CD1c-positive myeloid dendritic cell (primary cell): ENCODE data around the gene ADAM30.
A peak's percentile ranks its signal among the peaks of the same experiment; 100 is the strongest.
"Not testable (repeated sequence)": the region's sequence is repeated elsewhere in the genome, so short reads cannot be mapped to it uniquely, and the experiment has no call there.

ENCODE experiments used
- DNase-seq: peaks from one replicate; pipeline ENCODE4 v3.0.0-alpha.2; 2016; ENCODE audit errors: extremely low spot score

ADAM30 gene

GRCh38 chr1:119873135-119874015, 22.9 kb downstream of the ADAM30 start:
- DNase-seq, result peak; percentile 15

GRCh38 chr1:119871881-119872280, 24.4 kb downstream of the ADAM30 start:
- DNase-seq, result no peak

- DNase-seq, result peak; percentile 88
Observed at GRCh38 chr1:119870917-119871596, 25.3 kb downstream of the ADAM30 start.

- no peak for DNase-seq
Observed at GRCh38 chr1:119869995-119870394, 26.3 kb downstream of the ADAM30 start.

GRCh38 chr1:119868176-119868575, 28.1 kb downstream of the ADAM30 start:
- DNase-seq, result no peak

- no peak for DNase-seq
Observed at GRCh38 chr1:119866451-119866850, 29.9 kb downstream of the ADAM30 start.

- no peak for DNase-seq
Observed at GRCh38 chr1:119865627-119866026, 30.7 kb downstream of the ADAM30 start.

- no peak for DNase-seq
Observed at GRCh38 chr1:119862276-119862675, 34.0 kb downstream of the ADAM30 start.

- DNase-seq, result no peak
Observed at GRCh38 chr1:119861547-119861946, 34.8 kb downstream of the ADAM30 start.

GRCh38 chr1:119859647-119860046, 36.7 kb downstream of the ADAM30 start:
- peak; percentile 17 for DNase-seq

GRCh38 chr1:119858556-119859214, 37.6 kb downstream of the ADAM30 start:
- peak; percentile 7 for DNase-seq

- no peak for DNase-seq
Observed at GRCh38 chr1:119858126-119858525, 38.2 kb downstream of the ADAM30 start.

- no peak for DNase-seq
Observed at GRCh38 chr1:119853155-119853554, 43.2 kb downstream of the ADAM30 start.

- not testable (repeated sequence) for DNase-seq
Observed at GRCh38 chr1:119844206-119844605, 52.1 kb downstream of the ADAM30 start.
